Cardiac fibroblast (primary cell): ENCODE data around the gene KCNJ1.
A peak's percentile ranks its signal among the peaks of the same experiment; 100 is the strongest.

Experiments used
- DNase-seq, 2 donors: peaks; one replicate each; pipeline versions ENCODE4 v3.0.0 to v3.0.0-alpha.2; 2010; ENCODE audit warnings: low read depth in 2 of 2
- H3K4me3 ChIP-seq, 2 donors: replicated peaks in 1 of 2; 1 replicate in 1 of 2; 2 replicates in 1 of 2; pipeline ENCODE4 v1.5.1; 2011; ENCODE audit warnings: low read depth in 2 of 2, low read length in 2 of 2, mild to moderate bottlenecking in 2 of 2, moderate library complexity in 1 of 2
- CTCF ChIP-seq: IDR thresholded peaks from one replicate; pipeline ENCODE4 v1.5.1; 2011; ENCODE audit warnings: low read depth, mild to moderate bottlenecking, low read length, inconsistent platforms

KCNJ1 gene

DNA sequence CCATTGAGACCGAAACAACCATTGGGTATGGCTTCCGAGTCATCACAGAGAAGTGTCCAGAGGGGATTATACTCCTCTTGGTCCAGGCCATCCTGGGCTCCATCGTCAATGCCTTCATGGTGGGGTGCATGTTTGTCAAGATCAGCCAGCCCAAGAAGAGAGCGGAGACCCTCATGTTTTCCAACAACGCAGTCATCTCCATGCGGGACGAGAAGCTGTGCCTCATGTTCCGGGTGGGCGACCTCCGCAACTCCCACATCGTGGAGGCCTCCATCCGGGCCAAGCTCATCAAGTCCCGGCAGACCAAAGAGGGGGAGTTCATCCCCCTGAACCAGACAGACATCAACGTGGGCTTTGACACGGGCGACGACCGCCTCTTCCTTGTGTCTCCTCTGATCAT is 44.6 kb upstream of the KCNJ1 start:
- no peak for TF ChIP-seq CTCF
- H3K4me3 ChIP-seq, result no peak overlapping the region
- DNase-seq, result no peak

- no peak overlapping the region for H3K4me3 ChIP-seq
- DNase-seq, result no peak
- no peak for TF ChIP-seq CTCF
These were observed 44.1 kb upstream of the KCNJ1 start for GRCh38 chr11:128911239-128911638.

DNA sequence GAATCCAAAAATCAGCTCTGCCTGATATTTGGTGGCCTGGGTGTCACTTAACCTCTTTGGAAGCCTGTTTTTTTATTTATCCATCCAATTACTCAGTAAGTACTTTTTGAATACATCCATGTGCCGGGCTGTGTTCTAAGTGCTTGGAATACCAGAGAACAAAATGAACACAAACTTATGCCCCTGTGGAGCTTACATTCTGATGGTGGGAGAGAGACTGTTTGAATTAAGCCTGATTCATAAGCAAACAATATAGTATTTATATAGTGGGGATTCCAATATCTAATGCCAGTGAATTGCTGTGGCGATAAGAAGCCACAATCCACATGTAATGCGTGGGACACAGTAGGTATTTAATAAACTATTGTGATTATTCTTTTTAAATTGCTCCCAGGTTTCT is 43.5 kb upstream of the KCNJ1 start:
- no peak overlapping the region for H3K4me3 ChIP-seq
- no peak for TF ChIP-seq CTCF
- DNase-seq, result no peak

DNA sequence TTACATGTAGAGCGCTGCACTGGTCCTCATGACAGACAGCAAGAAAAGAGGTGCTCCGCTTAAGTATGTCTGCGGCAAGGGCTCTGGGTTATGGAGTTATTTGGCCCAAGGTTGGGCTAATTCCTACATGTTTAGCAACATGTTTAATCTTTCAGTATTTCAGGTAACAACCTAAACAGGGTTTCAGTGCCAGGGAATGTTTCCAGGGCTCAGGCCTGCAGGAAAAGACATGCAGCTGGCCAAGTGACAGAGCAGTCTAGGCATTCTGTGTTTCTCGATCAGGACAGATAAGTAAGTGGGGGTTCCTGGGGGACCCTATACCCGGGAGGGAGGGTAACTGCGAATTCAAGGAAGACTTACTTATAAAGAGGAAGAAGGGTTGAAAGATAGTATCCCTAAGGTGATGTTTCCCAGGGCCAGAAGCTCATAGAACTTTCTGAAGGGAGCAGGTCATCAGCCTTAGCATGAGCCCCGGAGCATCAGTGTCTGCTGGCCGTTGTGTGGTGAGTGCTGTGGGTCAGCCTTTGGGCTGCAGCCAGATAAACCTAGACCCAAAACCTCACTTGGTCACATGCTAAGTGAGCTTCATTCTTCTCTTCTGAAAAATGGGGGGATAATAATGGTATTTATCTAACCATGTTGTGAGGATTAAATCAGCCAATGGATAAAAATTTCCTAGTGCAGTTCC is 42.5 kb upstream of the KCNJ1 start:
- no peak overlapping the region for H3K4me3 ChIP-seq
- DNase-seq, result no peak
- TF ChIP-seq CTCF, result no peak

GRCh38 chr11:128908391-128909246 is 41.5 kb upstream of the KCNJ1 start:
- no peak for TF ChIP-seq CTCF
- no peak overlapping the region for H3K4me3 ChIP-seq
- peak; percentile 67 to 81 for DNase-seq

DNA sequence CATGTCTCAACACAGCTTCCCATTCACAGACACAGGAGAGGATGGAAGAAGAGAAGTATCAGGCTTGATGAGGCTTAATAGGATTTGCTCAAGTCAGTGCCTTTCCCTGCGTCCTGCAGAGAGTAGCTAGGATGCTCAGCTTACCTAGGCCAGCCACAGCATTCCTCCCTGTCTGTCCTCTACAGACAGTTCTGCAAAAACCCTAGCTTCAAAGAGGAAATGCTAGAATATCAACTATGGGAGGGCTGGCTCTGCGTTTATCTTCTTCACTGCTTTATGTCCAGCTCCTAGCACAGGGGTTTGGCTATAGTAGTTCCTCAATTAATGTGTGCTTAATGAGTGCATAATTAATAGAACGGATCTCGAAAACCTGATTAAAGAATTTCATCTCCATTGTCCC is 40.5 kb upstream of the KCNJ1 start:
- H3K4me3 ChIP-seq, result no peak overlapping the region
- TF ChIP-seq CTCF, result no peak
- no peak for DNase-seq
